WERI-Rb-1 (cell line): ENCODE measurements around the gene CHRNA9.

Source experiments
- DNase-seq: peaks from one replicate; pipeline ENCODE4 v3.0.0-alpha.2; 2020
- H3K27ac ChIP-seq: fragments of 250-450 bp; sonication (Bioruptor Pico); 2 replicates; pipeline ENCODE4 v1.5.1; 2020; ENCODE audit warnings: mild to moderate bottlenecking, moderate library complexity
- H3K27me3 ChIP-seq: fragments of 250-450 bp; sonication (Bioruptor Pico); 2 replicates; pipeline ENCODE4 v1.5.1; 2021; ENCODE audit warnings: mild to moderate bottlenecking, low read depth, moderate library complexity; ENCODE audit not compliant: insufficient read depth, severe bottlenecking
- H3K36me3 ChIP-seq: fragments of 250-450 bp; sonication (Bioruptor Pico); 2 replicates; pipeline ENCODE4 v1.5.1; 2020; ENCODE audit warnings: mild to moderate bottlenecking, moderate library complexity
- H3K4me3 ChIP-seq: 2 replicates; pipeline ENCODE4 v1.5.1; 2011; ENCODE audit warnings: low read depth, mild to moderate bottlenecking, control low read depth, low read length
- H3K9me3 ChIP-seq: fragments of 250-450 bp; sonication (Bioruptor Pico); 2 replicates; pipeline ENCODE4 v1.5.1; 2021; ENCODE audit warnings: mild to moderate bottlenecking, moderate library complexity; ENCODE audit not compliant: severe bottlenecking
- CTCF ChIP-seq: IDR thresholded peaks from 2 replicates; pipeline ENCODE4 v1.5.1; 2011; ENCODE audit warnings: low read depth, mild to moderate bottlenecking, control low read depth, inconsistent platforms, low read length

Gene CHRNA9

GRCh38 chr4:40375095-40375494 lies 40.0 kb downstream of the CHRNA9 start:
- no peak for DNase-seq
- no peak for TF ChIP-seq CTCF
- H3K27ac ChIP-seq, result no peak overlapping the region
- H3K4me3 ChIP-seq, result no peak overlapping the region
- H3K27me3 ChIP-seq, result no peaks in the 10 kb centered on the region
- no peaks in the 10 kb centered on the region for H3K9me3 ChIP-seq
- no peaks in the 10 kb centered on the region for H3K36me3 ChIP-seq

- DNase-seq, result no peak
- no peak for TF ChIP-seq CTCF
- Histone ChIP-seq H3K27ac (no peak overlapping the region), H3K4me3 (no peak overlapping the region), H3K9me3 (no peaks in the 10 kb centered on the region), H3K27me3 (no peaks in the 10 kb centered on the region), H3K36me3 (no peaks in the 10 kb centered on the region)
Measured at GRCh38 chr4:40375620-40376019, 40.5 kb downstream of the CHRNA9 start.

- no peak for TF ChIP-seq CTCF
- DNase-seq, result no peak
- Histone ChIP-seq H3K27me3 (no peaks in the 10 kb centered on the region), H3K36me3 (no peaks in the 10 kb centered on the region), H3K27ac (no peak overlapping the region), H3K9me3 (no peaks in the 10 kb centered on the region), H3K4me3 (no peak overlapping the region)
Measured at GRCh38 chr4:40377512-40378365, 42.6 kb downstream of the CHRNA9 start.

- H3K9me3 ChIP-seq, result no peaks in the 10 kb centered on the region
- no peak overlapping the region for H3K4me3 ChIP-seq
- no peaks in the 10 kb centered on the region for H3K36me3 ChIP-seq
- no peak for DNase-seq
- no peak for TF ChIP-seq CTCF
- no peak overlapping the region for H3K27ac ChIP-seq
- H3K27me3 ChIP-seq, result no peaks in the 10 kb centered on the region
Measured at GRCh38 chr4:40378619-40379018, 43.5 kb downstream of the CHRNA9 start.

GRCh38 chr4:40379248-40379647 lies 44.1 kb downstream of the CHRNA9 start:
- no peak overlapping the region for H3K4me3 ChIP-seq
- no peak for TF ChIP-seq CTCF
- no peaks in the 10 kb centered on the region for H3K9me3 ChIP-seq
- H3K27ac ChIP-seq, result no peak overlapping the region
- no peak for DNase-seq
- no peaks in the 10 kb centered on the region for H3K27me3 ChIP-seq
- no peaks in the 10 kb centered on the region for H3K36me3 ChIP-seq

- H3K36me3 ChIP-seq, result no peaks in the 10 kb centered on the region
- DNase-seq, result no peak
- no peak for TF ChIP-seq CTCF
- no peaks in the 10 kb centered on the region for H3K27me3 ChIP-seq
- H3K9me3 ChIP-seq, result no peaks in the 10 kb centered on the region
- no peak overlapping the region for H3K4me3 ChIP-seq
- H3K27ac ChIP-seq, result no peak overlapping the region
Measured at GRCh38 chr4:40380647-40381046, 45.5 kb downstream of the CHRNA9 start.
